IMR-90 (cell line): ENCODE data around the gene CELF6. TPM values are rescaled to one million over a fixed set of nuclear protein-coding genes. Genes with fewer than 3 reads are reported as not detected.

ENCODE experiments used
- ATAC-seq: fragments of 200-7000 bp; cut with Tn5 transposase; 2 replicates; pipeline ENCODE4 v1.9.1; 2020; ENCODE audit warnings: low read depth, mild to moderate bottlenecking, moderate library complexity
- BruUV-seq: library from RNA; stranded (reverse); fragments of 400-500 nt; replicated peaks from 2 replicates; lab custom pipeline; 2021; lab: Mats Ljungman, UMichigan
- CTCF ChIA-PET: fragments of 300-600 bp; formaldehyde crosslinking; extraction: SDS; loops from one replicate; lab custom pipeline; 2021; ENCODE audit warnings: antibody characterized with exemption; lab: Yijun Ruan, JAX
- POLR2A ChIA-PET: fragments of 300-600 bp; sonication (Branson Sonifier 250); formaldehyde crosslinking; loops from one replicate; lab custom pipeline; 2022; ENCODE audit warnings: antibody characterized with exemption; ENCODE audit not compliant: unreplicated experiment; lab: Charles Lee
- DNase-seq: peaks from one replicate; pipeline ENCODE4 v3.0.0; 2013
- H2AFZ ChIP-seq: replicated peaks from 2 replicates; pipeline ENCODE3; 2013; ENCODE audit warnings: low read length, mild to moderate bottlenecking; ENCODE audit not compliant: poor library complexity
- H2AK5ac ChIP-seq: 2 replicates; pipeline ENCODE4 v1.6.1; 2013; ENCODE audit warnings: low read depth, low read length, inconsistent platforms
- H2AK9ac ChIP-seq: replicated peaks from 2 replicates; pipeline ENCODE3; 2013; ENCODE audit warnings: mild to moderate bottlenecking, low read depth, low read length, moderate library complexity; ENCODE audit not compliant: poor library complexity
- H2BK120ac ChIP-seq: 2 replicates; pipeline ENCODE4 v1.6.1; 2013; ENCODE audit warnings: low read depth, low read length, inconsistent platforms
- H2BK15ac ChIP-seq: 3 replicates; pipeline ENCODE4 v1.6.1; 2013; ENCODE audit warnings: low read depth, low read length, inconsistent platforms
- H2BK20ac ChIP-seq: 2 replicates; pipeline ENCODE4 v1.6.1; 2013; ENCODE audit warnings: low read depth, mild to moderate bottlenecking, inconsistent platforms, low read length, moderate library complexity
- H2BK5ac ChIP-seq: 2 replicates; pipeline ENCODE4 v1.6.1; 2013; ENCODE audit warnings: mild to moderate bottlenecking, low read depth, low read length, inconsistent platforms; ENCODE audit not compliant: poor library complexity, severe bottlenecking
- H3K14ac ChIP-seq: replicated peaks from 2 replicates; pipeline ENCODE4 v1.6.1; 2013; ENCODE audit warnings: low read depth, low read length, inconsistent platforms
- H3K18ac ChIP-seq: 2 replicates; pipeline ENCODE4 v1.6.1; 2013; ENCODE audit warnings: low read depth, low read length, control low read depth
- H3K23ac ChIP-seq: 2 replicates; pipeline ENCODE4 v1.6.1; 2013; ENCODE audit warnings: low read depth, low read length, inconsistent platforms
- H3K27ac ChIP-seq: 2 replicates; pipeline ENCODE4 v1.5.1; 2013; ENCODE audit warnings: mild to moderate bottlenecking, control low read depth, low read length; ENCODE audit not compliant: insufficient read depth
- H3K27me3 ChIP-seq: 2 replicates; pipeline ENCODE4 v1.6.1; 2013; ENCODE audit warnings: low read length; ENCODE audit not compliant: control insufficient read depth, insufficient read depth
- H3K36me3 ChIP-seq: 2 replicates; pipeline ENCODE4 v1.6.1; 2013; ENCODE audit warnings: low read length, mixed read lengths; ENCODE audit not compliant: control insufficient read depth, insufficient read depth
- H3K4ac ChIP-seq: 2 replicates; pipeline ENCODE4 v1.6.1; 2013; ENCODE audit warnings: low read depth, low read length, inconsistent platforms
- H3K4me1 ChIP-seq: 2 replicates; pipeline ENCODE4 v1.6.1; 2013; ENCODE audit warnings: low read length, mixed read lengths; ENCODE audit not compliant: control insufficient read depth, insufficient read depth
- H3K4me2 ChIP-seq: 2 replicates; pipeline ENCODE4 v1.6.1; 2013; ENCODE audit warnings: low read depth, mild to moderate bottlenecking, control low read depth, low read length, moderate library complexity
- H3K4me3 ChIP-seq: 2 replicates; pipeline ENCODE4 v1.5.1; 2013; ENCODE audit warnings: low read depth, mild to moderate bottlenecking, control low read depth, low read length, moderate library complexity; ENCODE audit not compliant: insufficient read depth
- H3K56ac ChIP-seq: 2 replicates; pipeline ENCODE4 v1.6.1; 2013; ENCODE audit warnings: low read length, inconsistent platforms; ENCODE audit not compliant: insufficient read depth; ENCODE audit errors: extremely low read depth
- H3K79me1 ChIP-seq, 2 experiments: 2 replicates each; pipeline ENCODE4 v1.6.1; 2013; ENCODE audit warnings: low read length in 2 of 2, inconsistent platforms in 1 of 2, low read depth in 1 of 2
- H3K9ac ChIP-seq: 2 replicates; pipeline ENCODE4 v1.6.1; 2013; ENCODE audit warnings: low read depth, low read length, control low read depth
- H3K9me1 ChIP-seq: 2 replicates; pipeline ENCODE4 v1.6.1; 2013; ENCODE audit warnings: low read length, inconsistent platforms; ENCODE audit not compliant: insufficient read depth
- H3K9me3 ChIP-seq: 2 replicates; pipeline ENCODE4 v1.6.1; 2013; ENCODE audit warnings: low read length; ENCODE audit not compliant: control insufficient read depth, insufficient read depth
- H4K20me1 ChIP-seq: 2 replicates; pipeline ENCODE4 v1.6.1; 2013; ENCODE audit warnings: low read length, inconsistent platforms; ENCODE audit not compliant: insufficient read depth
- H4K5ac ChIP-seq: 2 replicates; pipeline ENCODE4 v1.6.1; 2013; ENCODE audit warnings: mild to moderate bottlenecking, low read depth, low read length, control low read depth
- H4K8ac ChIP-seq, 2 experiments: 2 replicates each; pipeline ENCODE4 v1.6.1; 2013; ENCODE audit warnings: low read depth in 2 of 2, low read length in 2 of 2, control low read depth in 1 of 2, inconsistent platforms in 1 of 2
- H4K91ac ChIP-seq: 2 replicates; pipeline ENCODE4 v1.6.1; 2013; ENCODE audit warnings: low read depth, low read length, inconsistent platforms; ENCODE audit not compliant: insufficient read depth
- USF2 ChIP-seq: fragments of 150-350 bp; IDR thresholded peaks from 2 replicates; pipeline ENCODE4 v1.6.1; 2017; ENCODE audit warnings: mild to moderate bottlenecking, antibody characterized with exemption, low read length, low read depth
- WGBS, 2 experiments: methylation state at CpG; one replicate each; pipeline versions ENCODE4 v1.1.5 to v1.1.7; 2013; ENCODE audit warnings: missing lambda C conversion rate in 2 of 2; ENCODE audit not compliant: insufficient read length in 1 of 2; ENCODE audit errors: extremely low coverage in 2 of 2; 5-methylcytosine and 5-hydroxymethylcytosine counted together
- dilution Hi-C: fragments of 300-500 bp; cut with HindIII; formaldehyde crosslinking; loops from one replicate; pipeline ENCODE4 v1.14.3; 2018; ENCODE audit warnings: low sequenced_read_pairs; ENCODE audit not compliant: unreplicated experiment
- in situ Hi-C: fragments of 300-500 bp; cut with MboI; formaldehyde crosslinking; loops from 3 replicates; pipeline ENCODE4 v1.14.3; 2019; ENCODE audit warnings: low sequenced_read_pairs, inconsistent platforms, mixed read lengths
- intact Hi-C: fragments of 100-400 bp; cut with micrococcal nuclease; formaldehyde crosslinking; loops from 2 replicates; pipeline ENCODE4 v1.10.0; 2022
- polyA plus RNA-seq, 3 experiments: library from polyadenylated mRNA; depleted of rRNA; stranded (reverse); fragments of >200 nt; gene quantifications; 2 replicates each; pipeline ENCODE4 v1.2.3, GENCODE V29; 2012; ENCODE audit warnings: low replicate concordance in 1 of 3
- total RNA-seq: library from RNA; depleted of rRNA; stranded (reverse); fragments of >200 nt; gene quantifications from 2 replicates; pipeline ENCODE4 v1.2.3, GENCODE V29; 2012

Gene CELF6
- total and polyA plus RNA-seq, 2 of the 4 experiments (the other 2 are of a cell fraction), result 0.07 TPM; not detected in 1

- Histone ChIP-seq H3K23ac (no peak overlapping the region), H4K91ac (no peak overlapping the region), H3K4me3 (no peak overlapping the region), H3K36me3 (no peaks in the 10 kb centered on the region), H2AK9ac (no peak overlapping the region), H3K79me1 (no peaks in the 10 kb centered on the region), H2AFZ (no peak overlapping the region), H3K9ac (no peak overlapping the region), H3K9me1 (no peaks in the 10 kb centered on the region), H3K56ac (no peak overlapping the region), H2BK15ac (no peak overlapping the region), H2BK20ac (no peak overlapping the region), H3K14ac (no peak overlapping the region), H3K4me1 (no peaks in the 10 kb centered on the region), H4K8ac (no peak overlapping the region), H4K20me1 (no peaks in the 10 kb centered on the region; the same call in 1 of the 2 replicates), H3K9me3 (no peaks in the 10 kb centered on the region), H4K5ac (no peak overlapping the region), H2BK120ac (no peak overlapping the region), H3K4ac (no peak overlapping the region), H3K27me3 (peaks cover 16% of the 10 kb centered on the region), H3K27ac (no peak overlapping the region), H2AK5ac (no peak overlapping the region), H2BK5ac (no peak overlapping the region), H3K18ac (no peak overlapping the region), H3K4me2 (no peak overlapping the region)
- intact Hi-C loops (no loop called here), in situ Hi-C loops (no loop called here), dilution Hi-C loops (no loop called here)
- DNase-seq, result no peak
- no TSS peak for BruUV-seq
- ATAC-seq, result no peak
- ChIA-PET POLR2A (no interaction called here), CTCF (no interaction called here)
- TF ChIP-seq USF2, result no peak
- WGBS, 2 experiments, result no CpG with 5 or more reads among the region's 3 CpGs
These were observed 34.6 kb downstream of the CELF6 start for GRCh38 chr15:72285402-72285801.
